NCI-H2107 (cell line): Measurements from ENCODE around the gene AFDN.
A peak's percentile ranks its signal among the peaks of the same experiment; 100 is the strongest.

Experiments used
- DNase-seq: peaks from one replicate; lab custom pipeline; 2025; lab: John Stamatoyannopoulos, UW

The AFDN gene

GRCh38 chr6:167826896-167827582 is at the start of gene AFDN:
Gene AFDN (plus strand): TSS chr6:167826911. CDS start chr6:167827133, 222 bp downstream.
- DNase-seq: no peak

GRCh38 chr6:167778497-167779128 is 48.1 kb upstream of the AFDN start:
- no peak for DNase-seq

GRCh38 chr6:167779129-167779992 is 47.4 kb upstream of the AFDN start:
- peak; percentile 49 for DNase-seq

GRCh38 chr6:167779993-167780655 is 46.6 kb upstream of the AFDN start:
- DNase-seq: no peak

GRCh38 chr6:167781066-167781767 is 45.5 kb upstream of the AFDN start:
- peak; percentile 4 for DNase-seq

GRCh38 chr6:167781868-167782267 is 44.8 kb upstream of the AFDN start:
- no peak for DNase-seq

GRCh38 chr6:167782698-167783517 is 43.8 kb upstream of the AFDN start:
- no peak for DNase-seq

GRCh38 chr6:167786853-167787675 is 39.6 kb upstream of the AFDN start:
- no peak for DNase-seq

- no peak for DNase-seq
Observed at GRCh38 chr6:167787896-167788562, 38.7 kb upstream of the AFDN start.

- no peak for DNase-seq
Observed at GRCh38 chr6:167788563-167788903, 38.2 kb upstream of the AFDN start.

- DNase-seq: no peak
Observed at GRCh38 chr6:167789358-167789757, 37.4 kb upstream of the AFDN start.

- DNase-seq: no peak
Observed at GRCh38 chr6:167791091-167791779, 35.5 kb upstream of the AFDN start.

- DNase-seq: no peak
Observed at GRCh38 chr6:167791780-167792478, 34.8 kb upstream of the AFDN start.

GRCh38 chr6:167793421-167793820 is 33.3 kb upstream of the AFDN start:
- peak; percentile 12 for DNase-seq

- no peak for DNase-seq
Observed at GRCh38 chr6:167794161-167795157, 32.3 kb upstream of the AFDN start.

GRCh38 chr6:167795321-167795811 is 31.3 kb upstream of the AFDN start:
- DNase-seq: no peak

- no peak for DNase-seq
Observed at GRCh38 chr6:167795874-167796191, 30.9 kb upstream of the AFDN start.
